ENCODE results near the gene PIGM. TPM values are rescaled to one million over a fixed set of nuclear protein-coding genes. Genes with fewer than 3 reads are reported as not detected.

The PIGM gene
- total and polyA plus RNA-seq, 4 donors: 1.3 to 6.7 (median 4.4) TPM

- DNase-seq (no peak), ATAC-seq (ENCODE audit: low FRiP score) (no peak)
- H3K36me3 ChIP-seq (ENCODE audit: control insufficient read depth in 1 of 2, insufficient read depth in 2 of 2, low read length in 1 of 2): no peaks in the 10 kb centered on the region
- 62 to 63% methylated on average over 4 of the region's 4 CpGs for WGBS, 2 donors
- H3K27ac ChIP-seq (ENCODE audit: low read depth in 1 of 2, low read length in 2 of 2): no peak overlapping the region
- H3K4me1 ChIP-seq (ENCODE audit: control insufficient read depth in 1 of 2, insufficient read depth in 2 of 2, low read length in 2 of 2): no peaks in the 10 kb centered on the region
- H3K27me3 ChIP-seq (ENCODE audit: control insufficient read depth in 1 of 2, insufficient read depth in 2 of 2, low read length in 1 of 2): no peaks in the 10 kb centered on the region
- no peak overlapping the region for H3K4me3 ChIP-seq (ENCODE audit: low read length in 2 of 2)
- intact Hi-C loops (cut with DNase I): no loop called here
- H3K9me3 ChIP-seq (ENCODE audit: control insufficient read depth, low read length): peaks cover 2% of the 10 kb centered on the region
Observed at GRCh38 chr1:159991513-159991912, 40.3 kb downstream of the PIGM start.

GRCh38 chr1:159990005-159990404 is 41.8 kb downstream of the PIGM start:
- 82% methylated on average over 5 of the region's 5 CpGs for WGBS, 2 donors
- Histone ChIP-seq H3K9me3 (ENCODE audit: control insufficient read depth, low read length) (peaks cover 3% of the 10 kb centered on the region), H3K4me1 (ENCODE audit: control insufficient read depth in 1 of 2, insufficient read depth in 2 of 2, low read length in 2 of 2) (no peaks in the 10 kb centered on the region), H3K36me3 (ENCODE audit: control insufficient read depth in 1 of 2, insufficient read depth in 2 of 2, low read length in 1 of 2) (no peaks in the 10 kb centered on the region), H3K27me3 (ENCODE audit: control insufficient read depth in 1 of 2, insufficient read depth in 2 of 2, low read length in 1 of 2) (no peaks in the 10 kb centered on the region), H3K27ac (ENCODE audit: low read depth in 1 of 2, low read length in 2 of 2) (no peak overlapping the region), H3K4me3 (ENCODE audit: low read length in 2 of 2) (no peak overlapping the region)
- intact Hi-C loops (cut with DNase I): no loop called here
- no peak for DNase-seq
- no peak for ATAC-seq (ENCODE audit: low FRiP score)

DNA sequence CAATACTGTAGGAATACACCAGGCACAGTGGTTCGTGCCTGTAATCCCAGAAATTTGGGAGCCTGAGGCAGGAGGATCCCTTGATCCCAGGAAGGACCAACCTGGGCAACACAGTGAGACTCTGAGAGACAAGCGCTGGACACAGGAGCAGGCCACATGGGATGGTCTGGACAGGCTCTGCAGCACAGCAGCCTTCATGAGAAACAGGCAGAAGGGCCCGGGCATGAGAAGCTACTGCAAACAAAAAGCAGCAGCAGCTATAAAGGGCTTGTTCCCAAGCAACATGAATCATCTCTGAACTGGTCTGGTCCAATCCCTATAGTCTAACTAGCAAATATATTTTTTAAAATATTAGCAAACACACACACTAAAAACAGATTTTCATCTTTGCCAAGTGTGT is 42.2 kb downstream of the PIGM start:
- WGBS, 2 donors: 65 to 80% methylated on average over 3 of the region's 3 CpGs
- intact Hi-C loops (cut with DNase I): no loop called here
- no peaks in the 10 kb centered on the region for H3K4me1 ChIP-seq (ENCODE audit: control insufficient read depth in 1 of 2, insufficient read depth in 2 of 2, low read length in 2 of 2)
- H3K36me3 ChIP-seq (ENCODE audit: control insufficient read depth in 1 of 2, insufficient read depth in 2 of 2, low read length in 1 of 2): no peaks in the 10 kb centered on the region
- no peaks in the 10 kb centered on the region for H3K27me3 ChIP-seq (ENCODE audit: control insufficient read depth in 1 of 2, insufficient read depth in 2 of 2, low read length in 1 of 2)
- H3K9me3 ChIP-seq (ENCODE audit: control insufficient read depth, low read length): peaks cover 3% of the 10 kb centered on the region
- ATAC-seq (ENCODE audit: low FRiP score): no peak
- H3K27ac ChIP-seq (ENCODE audit: low read depth in 1 of 2, low read length in 2 of 2): no peak overlapping the region
- H3K4me3 ChIP-seq (ENCODE audit: low read length in 2 of 2): no peak overlapping the region
- no peak for DNase-seq

GRCh38 chr1:159988006-159988405 is 43.8 kb downstream of the PIGM start:
- Histone ChIP-seq H3K27me3 (ENCODE audit: control insufficient read depth in 1 of 2, insufficient read depth in 2 of 2, low read length in 1 of 2) (no peaks in the 10 kb centered on the region), H3K4me3 (ENCODE audit: low read length in 2 of 2) (no peak overlapping the region), H3K27ac (ENCODE audit: low read depth in 1 of 2, low read length in 2 of 2) (no peak overlapping the region), H3K36me3 (ENCODE audit: control insufficient read depth in 1 of 2, insufficient read depth in 2 of 2, low read length in 1 of 2) (no peaks in the 10 kb centered on the region), H3K4me1 (ENCODE audit: control insufficient read depth in 1 of 2, insufficient read depth in 2 of 2, low read length in 2 of 2) (no peaks in the 10 kb centered on the region), H3K9me3 (ENCODE audit: control insufficient read depth, low read length) (peaks cover 3% of the 10 kb centered on the region)
- WGBS, 2 donors: 73 to 83% methylated on average over 1 of the region's 1 CpG
- intact Hi-C loops (cut with DNase I): no loop called here
- ATAC-seq (ENCODE audit: low FRiP score): no peak
- no peak for DNase-seq

GRCh38 chr1:159987186-159987585 is 44.6 kb downstream of the PIGM start:
- H3K4me1 ChIP-seq (ENCODE audit: control insufficient read depth in 1 of 2, insufficient read depth in 2 of 2, low read length in 2 of 2): no peaks in the 10 kb centered on the region
- intact Hi-C loops (cut with DNase I): no loop called here
- whole genome bisulfite sequencing, 2 donors: 59 to 65% methylated on average over 4 of the region's 4 CpGs
- no peak for DNase-seq
- no peak overlapping the region for H3K4me3 ChIP-seq (ENCODE audit: low read length in 2 of 2)
- peaks cover 3% of the 10 kb centered on the region for H3K9me3 ChIP-seq (ENCODE audit: control insufficient read depth, low read length)
- H3K27me3 ChIP-seq (ENCODE audit: control insufficient read depth in 1 of 2, insufficient read depth in 2 of 2, low read length in 1 of 2): no peaks in the 10 kb centered on the region
- H3K36me3 ChIP-seq (ENCODE audit: control insufficient read depth in 1 of 2, insufficient read depth in 2 of 2, low read length in 1 of 2): no peaks in the 10 kb centered on the region
- no peak for ATAC-seq (ENCODE audit: low FRiP score)
- no peak overlapping the region for H3K27ac ChIP-seq (ENCODE audit: low read depth in 1 of 2, low read length in 2 of 2)

DNA sequence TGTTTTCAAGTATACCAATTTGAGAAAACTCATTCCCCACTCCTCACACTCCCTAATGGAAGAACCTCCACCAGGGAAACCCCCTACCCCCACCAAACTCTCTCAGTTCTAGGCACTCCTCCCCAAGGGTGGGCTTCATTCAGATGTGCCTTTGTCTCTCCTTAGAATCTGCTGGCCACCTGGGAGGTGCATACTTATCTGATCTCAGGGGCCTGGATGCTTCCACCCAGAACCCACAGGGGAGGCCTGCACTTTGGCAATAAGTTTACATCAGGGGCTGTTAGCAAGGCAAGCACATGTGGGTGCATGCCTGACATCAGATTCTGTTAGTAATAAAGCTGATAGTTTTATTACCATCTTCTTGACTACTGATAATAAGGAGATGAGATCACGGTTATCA is 45.3 kb downstream of the PIGM start:
- Histone ChIP-seq H3K27ac (ENCODE audit: low read depth in 1 of 2, low read length in 2 of 2) (no peak overlapping the region), H3K9me3 (ENCODE audit: control insufficient read depth, low read length) (peaks cover 5% of the 10 kb centered on the region), H3K4me1 (ENCODE audit: control insufficient read depth in 1 of 2, insufficient read depth in 2 of 2, low read length in 2 of 2) (no peaks in the 10 kb centered on the region), H3K27me3 (ENCODE audit: control insufficient read depth in 1 of 2, insufficient read depth in 2 of 2, low read length in 1 of 2) (no peaks in the 10 kb centered on the region), H3K4me3 (ENCODE audit: low read length in 2 of 2) (no peak overlapping the region), H3K36me3 (ENCODE audit: control insufficient read depth in 1 of 2, insufficient read depth in 2 of 2, low read length in 1 of 2) (no peaks in the 10 kb centered on the region)
- ATAC-seq (ENCODE audit: low FRiP score) (no peak), DNase-seq (no peak)
- intact Hi-C loops (cut with DNase I): no loop called here
- 77 to 80% methylated on average over 1 of the region's 1 CpG for WGBS, 2 donors

GRCh38 chr1:159986093-159986492 is 45.7 kb downstream of the PIGM start:
- H3K4me3 ChIP-seq (ENCODE audit: low read length in 2 of 2): no peak overlapping the region
- intact Hi-C loops (cut with DNase I): no loop called here
- H3K27ac ChIP-seq (ENCODE audit: low read depth in 1 of 2, low read length in 2 of 2): no peak overlapping the region
- H3K4me1 ChIP-seq (ENCODE audit: control insufficient read depth in 1 of 2, insufficient read depth in 2 of 2, low read length in 2 of 2): no peaks in the 10 kb centered on the region
- H3K27me3 ChIP-seq (ENCODE audit: control insufficient read depth in 1 of 2, insufficient read depth in 2 of 2, low read length in 1 of 2): no peaks in the 10 kb centered on the region
- DNase-seq (no peak), ATAC-seq (ENCODE audit: low FRiP score) (no peak)
- no peaks in the 10 kb centered on the region for H3K36me3 ChIP-seq (ENCODE audit: control insufficient read depth in 1 of 2, insufficient read depth in 2 of 2, low read length in 1 of 2)
- 78 to 88% methylated on average over 2 of the region's 2 CpGs for whole genome bisulfite sequencing, 2 donors
- H3K9me3 ChIP-seq (ENCODE audit: control insufficient read depth, low read length): peaks cover 5% of the 10 kb centered on the region

DNA sequence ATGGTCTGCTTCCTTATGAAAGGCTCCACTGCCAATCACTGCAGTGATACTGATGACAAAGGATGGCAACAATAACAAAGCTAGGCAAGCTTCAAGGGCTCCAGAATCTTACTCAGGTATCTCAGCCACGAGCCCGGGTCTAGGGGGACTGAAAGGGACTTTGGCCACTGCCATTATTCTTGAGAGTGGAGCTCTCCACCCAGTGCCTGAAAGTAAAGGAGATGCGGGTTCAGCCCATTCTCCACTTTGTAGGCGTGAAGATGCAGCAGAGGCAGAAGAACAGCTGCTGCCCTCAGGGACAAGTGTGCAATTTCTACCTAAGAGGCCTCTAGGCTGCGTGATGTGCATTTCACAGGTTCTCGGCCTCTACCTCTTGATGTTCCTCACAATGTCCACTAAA is 46.3 kb downstream of the PIGM start:
- intact Hi-C loops (cut with DNase I): no loop called here
- DNase-seq: no peak
- no peak overlapping the region for H3K27ac ChIP-seq (ENCODE audit: low read depth in 1 of 2, low read length in 2 of 2)
- no peaks in the 10 kb centered on the region for H3K4me1 ChIP-seq (ENCODE audit: control insufficient read depth in 1 of 2, insufficient read depth in 2 of 2, low read length in 2 of 2)
- no peaks in the 10 kb centered on the region for H3K27me3 ChIP-seq (ENCODE audit: control insufficient read depth in 1 of 2, insufficient read depth in 2 of 2, low read length in 1 of 2)
- WGBS, 2 donors: 85 to 90% methylated on average over 6 of the region's 6 CpGs
- no peak overlapping the region for H3K4me3 ChIP-seq (ENCODE audit: low read length in 2 of 2)
- ATAC-seq (ENCODE audit: low FRiP score): no peak
- H3K9me3 ChIP-seq (ENCODE audit: control insufficient read depth, low read length): peaks cover 5% of the 10 kb centered on the region
- no peaks in the 10 kb centered on the region for H3K36me3 ChIP-seq (ENCODE audit: control insufficient read depth in 1 of 2, insufficient read depth in 2 of 2, low read length in 1 of 2)

GRCh38 chr1:159983681-159984080 is 48.1 kb downstream of the PIGM start:
- no peak overlapping the region for H3K4me3 ChIP-seq (ENCODE audit: low read length in 2 of 2)
- no peak for ATAC-seq (ENCODE audit: low FRiP score)
- no peaks in the 10 kb centered on the region for H3K27me3 ChIP-seq (ENCODE audit: control insufficient read depth in 1 of 2, insufficient read depth in 2 of 2, low read length in 1 of 2)
- 46 to 49% methylated on average over 5 of the region's 5 CpGs for WGBS, 2 donors
- intact Hi-C loops (cut with DNase I): no loop called here
- no peak for DNase-seq
- H3K27ac ChIP-seq (ENCODE audit: low read depth in 1 of 2, low read length in 2 of 2): no peak overlapping the region
- peaks cover 5% of the 10 kb centered on the region for H3K9me3 ChIP-seq (ENCODE audit: control insufficient read depth, low read length)
- H3K36me3 ChIP-seq (ENCODE audit: control insufficient read depth in 1 of 2, insufficient read depth in 2 of 2, low read length in 1 of 2): no peaks in the 10 kb centered on the region
- no peaks in the 10 kb centered on the region for H3K4me1 ChIP-seq (ENCODE audit: control insufficient read depth in 1 of 2, insufficient read depth in 2 of 2, low read length in 2 of 2)

Measured in aorta (tissue), 5 donors.